ENCODE measurements around the gene DOCK4.

DNA sequence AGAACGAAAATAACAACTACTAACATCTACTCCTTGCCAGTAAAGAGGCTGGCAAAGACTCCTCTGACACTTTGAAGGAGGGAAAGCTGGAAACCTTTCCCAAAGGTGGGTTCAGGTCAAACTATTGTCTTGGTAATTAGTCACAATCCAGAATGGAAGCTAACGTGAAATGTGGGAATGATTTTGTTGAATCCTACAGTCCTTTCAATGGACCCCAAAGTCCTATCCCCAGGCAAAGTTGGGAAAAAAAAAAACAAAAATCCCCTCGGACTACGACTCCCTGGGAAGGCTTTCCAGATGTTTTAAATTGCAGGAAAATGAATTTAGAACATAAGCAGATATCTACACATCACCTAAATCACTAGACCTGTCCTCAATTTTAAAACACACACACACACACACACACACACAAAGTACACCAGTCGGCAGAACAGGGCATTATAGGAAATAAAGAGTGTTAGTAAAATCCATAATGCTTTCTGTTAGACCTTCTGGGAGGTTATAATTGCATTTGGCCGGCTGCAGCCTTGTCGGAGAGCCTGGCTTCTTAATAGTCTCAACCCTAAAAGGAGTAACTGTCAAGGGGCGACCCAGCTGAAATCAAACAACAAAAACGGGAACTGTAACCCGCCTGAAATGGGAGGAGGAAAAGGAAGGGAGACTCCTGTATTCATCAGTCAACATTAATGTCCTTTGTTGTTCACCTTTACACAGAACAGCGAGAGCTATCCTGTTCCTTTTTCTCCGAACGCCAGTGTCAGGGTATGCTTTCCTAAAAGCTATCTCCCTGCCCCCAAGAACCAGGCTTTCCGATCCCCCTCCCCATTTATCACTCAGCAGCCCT, 1.5 kb downstream of the DOCK4 start:
- TF ChIP-seq KDM5A (IDR thresholded peaks at IDR 0.05; ENCODE audit: low read length) = no peak
- TF ChIP-seq POLR2A (IDR thresholded peaks at IDR 0.05; ENCODE audit: control extremely low read depth in 1 of 2, low read depth in 2 of 2, low read length in 2 of 2) = no peak
- TF ChIP-seq, protein P1, sequence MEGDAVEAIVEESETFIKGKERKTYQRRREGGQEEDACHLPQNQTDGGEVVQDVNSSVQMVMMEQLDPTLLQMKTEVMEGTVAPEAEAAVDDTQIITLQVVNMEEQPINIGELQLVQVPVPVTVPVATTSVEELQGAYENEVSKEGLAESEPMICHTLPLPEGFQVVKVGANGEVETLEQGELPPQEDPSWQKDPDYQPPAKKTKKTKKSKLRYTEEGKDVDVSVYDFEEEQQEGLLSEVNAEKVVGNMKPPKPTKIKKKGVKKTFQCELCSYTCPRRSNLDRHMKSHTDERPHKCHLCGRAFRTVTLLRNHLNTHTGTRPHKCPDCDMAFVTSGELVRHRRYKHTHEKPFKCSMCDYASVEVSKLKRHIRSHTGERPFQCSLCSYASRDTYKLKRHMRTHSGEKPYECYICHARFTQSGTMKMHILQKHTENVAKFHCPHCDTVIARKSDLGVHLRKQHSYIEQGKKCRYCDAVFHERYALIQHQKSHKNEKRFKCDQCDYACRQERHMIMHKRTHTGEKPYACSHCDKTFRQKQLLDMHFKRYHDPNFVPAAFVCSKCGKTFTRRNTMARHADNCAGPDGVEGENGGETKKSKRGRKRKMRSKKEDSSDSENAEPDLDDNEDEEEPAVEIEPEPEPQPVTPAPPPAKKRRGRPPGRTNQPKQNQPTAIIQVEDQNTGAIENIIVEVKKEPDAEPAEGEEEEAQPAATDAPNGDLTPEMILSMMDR (IDR thresholded peaks at IDR 0.05; ENCODE audit: control extremely low read depth in 1 of 3, insufficient read depth in 1 of 3, low read depth in 1 of 3, low read length in 3 of 3) = no peak
- TF ChIP-seq FOSL1 (IDR thresholded peaks at IDR 0.05; ENCODE audit: insufficient read depth, low read depth, low read length) = no peak
- TF ChIP-seq SP1 (IDR thresholded peaks at IDR 0.05; ENCODE audit: low read depth, low read length) = no peak

All from H1 (cell line).